Measurements from ENCODE around the gene OMP. TPM values are rescaled to one million over a fixed set of nuclear protein-coding genes. Genes with fewer than 3 reads are reported as not detected.

Gene OMP
- total RNA-seq, 1 donor: not detected

DNA sequence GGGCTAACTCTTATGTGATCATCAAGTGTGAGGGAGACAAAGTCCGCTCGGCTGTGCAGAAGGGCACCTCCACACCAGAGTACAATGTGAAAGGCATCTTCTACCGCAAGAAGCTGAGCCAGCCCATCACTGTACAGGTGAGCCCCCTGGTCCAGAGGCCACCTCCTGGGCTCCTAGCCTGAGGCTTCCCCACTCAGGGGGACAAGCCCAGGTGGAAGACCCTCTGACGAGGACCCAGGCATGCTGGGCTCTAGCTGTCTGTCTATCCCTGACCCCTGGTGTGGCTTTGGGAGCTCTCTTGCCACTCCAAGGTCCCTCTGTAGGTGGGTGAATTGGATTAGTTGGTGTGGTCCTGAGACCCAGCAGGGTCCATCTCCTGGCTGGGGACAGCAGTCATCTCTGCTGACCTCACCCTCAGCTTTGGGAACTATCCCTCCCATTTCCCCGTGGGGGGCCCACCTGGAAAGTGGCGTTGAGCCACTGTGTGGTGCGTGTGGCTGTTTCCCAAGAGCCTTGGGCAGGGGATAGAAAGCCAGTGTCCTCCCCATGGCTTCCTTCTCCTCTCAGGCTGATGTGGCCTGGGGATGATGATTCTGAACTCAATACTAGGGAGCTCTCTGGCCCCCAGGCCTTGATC lies 20.1 kb downstream of the OMP start:
- Histone ChIP-seq H3K4me3 (ENCODE audit: insufficient read depth, low read length) (no peak overlapping the region), H3K27me3 (ENCODE audit: insufficient read depth, low read length) (no peaks in the 10 kb centered on the region), H3K4me1 (ENCODE audit: insufficient read depth, low read length) (peaks cover 8% of the 10 kb centered on the region), H3K79me2 (ENCODE audit: insufficient read depth, low read length) (no peaks in the 10 kb centered on the region), H2AFZ (ENCODE audit: low read length) (no peak overlapping the region), H3K27ac (ENCODE audit: low read depth, low read length) (no peak overlapping the region), H3K36me3 (ENCODE audit: insufficient read depth, low read length) (peaks cover 13% of the 10 kb centered on the region), H3K4me2 (ENCODE audit: insufficient read depth, low read length) (no peak overlapping the region), H3K9me3 (ENCODE audit: low read depth, low read length) (no peaks in the 10 kb centered on the region), H4K20me1 (ENCODE audit: insufficient read depth, low read length) (no peaks in the 10 kb centered on the region)
- no peak for DNase-seq (ENCODE audit: insufficient read length, low spot score, missing footprints)
- TF ChIP-seq, protein P1, sequence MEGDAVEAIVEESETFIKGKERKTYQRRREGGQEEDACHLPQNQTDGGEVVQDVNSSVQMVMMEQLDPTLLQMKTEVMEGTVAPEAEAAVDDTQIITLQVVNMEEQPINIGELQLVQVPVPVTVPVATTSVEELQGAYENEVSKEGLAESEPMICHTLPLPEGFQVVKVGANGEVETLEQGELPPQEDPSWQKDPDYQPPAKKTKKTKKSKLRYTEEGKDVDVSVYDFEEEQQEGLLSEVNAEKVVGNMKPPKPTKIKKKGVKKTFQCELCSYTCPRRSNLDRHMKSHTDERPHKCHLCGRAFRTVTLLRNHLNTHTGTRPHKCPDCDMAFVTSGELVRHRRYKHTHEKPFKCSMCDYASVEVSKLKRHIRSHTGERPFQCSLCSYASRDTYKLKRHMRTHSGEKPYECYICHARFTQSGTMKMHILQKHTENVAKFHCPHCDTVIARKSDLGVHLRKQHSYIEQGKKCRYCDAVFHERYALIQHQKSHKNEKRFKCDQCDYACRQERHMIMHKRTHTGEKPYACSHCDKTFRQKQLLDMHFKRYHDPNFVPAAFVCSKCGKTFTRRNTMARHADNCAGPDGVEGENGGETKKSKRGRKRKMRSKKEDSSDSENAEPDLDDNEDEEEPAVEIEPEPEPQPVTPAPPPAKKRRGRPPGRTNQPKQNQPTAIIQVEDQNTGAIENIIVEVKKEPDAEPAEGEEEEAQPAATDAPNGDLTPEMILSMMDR (IDR thresholded peaks at IDR 0.05; ENCODE audit: extremely low read depth, low read depth, low read length): no peak

DNA sequence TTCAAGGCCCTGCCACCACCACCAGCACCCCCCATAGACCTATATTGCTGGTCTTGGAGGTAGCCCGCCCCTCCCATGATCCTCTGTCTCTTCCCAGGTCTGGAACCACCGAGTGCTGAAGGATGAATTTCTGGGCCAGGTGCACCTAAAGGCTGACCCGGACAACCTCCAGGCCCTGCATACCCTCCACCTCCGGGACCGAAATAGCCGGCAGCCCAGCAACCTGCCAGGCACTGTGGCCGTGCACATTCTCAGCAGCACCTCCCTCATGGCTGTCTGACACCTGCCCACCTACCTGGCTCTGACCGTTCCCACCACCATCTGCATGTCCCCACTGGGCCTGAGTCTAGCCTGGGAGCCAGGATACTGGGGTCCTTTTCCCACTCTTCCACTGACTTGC lies 21.0 kb downstream of the OMP start:
- TF ChIP-seq, protein P1 (IDR thresholded peaks at IDR 0.05; ENCODE audit: extremely low read depth, low read depth, low read length): no peak
- Histone ChIP-seq H3K4me1 (ENCODE audit: insufficient read depth, low read length) (peaks cover 11% of the 10 kb centered on the region), H3K27me3 (ENCODE audit: insufficient read depth, low read length) (no peaks in the 10 kb centered on the region), H4K20me1 (ENCODE audit: insufficient read depth, low read length) (no peaks in the 10 kb centered on the region), H3K4me2 (ENCODE audit: insufficient read depth, low read length) (no peak overlapping the region), H3K27ac (ENCODE audit: low read depth, low read length) (no peak overlapping the region), H3K36me3 (ENCODE audit: insufficient read depth, low read length) (peaks cover 13% of the 10 kb centered on the region), H3K4me3 (ENCODE audit: insufficient read depth, low read length) (no peak overlapping the region), H2AFZ (ENCODE audit: low read length) (no peak overlapping the region), H3K79me2 (ENCODE audit: insufficient read depth, low read length) (no peaks in the 10 kb centered on the region), H3K9me3 (ENCODE audit: low read depth, low read length) (no peaks in the 10 kb centered on the region)
- no peak for DNase-seq (ENCODE audit: insufficient read length, low spot score, missing footprints)

GRCh38 chr11:77124041-77124440 lies 21.4 kb downstream of the OMP start:
- Histone ChIP-seq H3K36me3 (ENCODE audit: insufficient read depth, low read length) (peaks cover 13% of the 10 kb centered on the region), H3K4me2 (ENCODE audit: insufficient read depth, low read length) (no peak overlapping the region), H3K4me3 (ENCODE audit: insufficient read depth, low read length) (no peak overlapping the region), H3K4me1 (ENCODE audit: insufficient read depth, low read length) (peaks cover 11% of the 10 kb centered on the region), H4K20me1 (ENCODE audit: insufficient read depth, low read length) (no peaks in the 10 kb centered on the region), H3K9me3 (ENCODE audit: low read depth, low read length) (no peaks in the 10 kb centered on the region), H3K27ac (ENCODE audit: low read depth, low read length) (no peak overlapping the region), H3K79me2 (ENCODE audit: insufficient read depth, low read length) (no peaks in the 10 kb centered on the region), H2AFZ (ENCODE audit: low read length) (no peak overlapping the region), H3K27me3 (ENCODE audit: insufficient read depth, low read length) (no peaks in the 10 kb centered on the region)
- no peak for DNase-seq (ENCODE audit: insufficient read length, low spot score, missing footprints)
- TF ChIP-seq, protein P1 (IDR thresholded peaks at IDR 0.05; ENCODE audit: extremely low read depth, low read depth, low read length): no peak

GRCh38 chr11:77124488-77124887 lies 21.8 kb downstream of the OMP start:
- H3K4me2 ChIP-seq (ENCODE audit: insufficient read depth, low read length): no peak overlapping the region
- DNase-seq (ENCODE audit: insufficient read length, low spot score, missing footprints): no peak
- H3K36me3 ChIP-seq (ENCODE audit: insufficient read depth, low read length): peaks cover 11% of the 10 kb centered on the region
- H3K4me1 ChIP-seq (ENCODE audit: insufficient read depth, low read length): peaks cover 11% of the 10 kb centered on the region
- no peaks in the 10 kb centered on the region for H3K79me2 ChIP-seq (ENCODE audit: insufficient read depth, low read length)
- H2AFZ ChIP-seq (ENCODE audit: low read length): no peak overlapping the region
- no peaks in the 10 kb centered on the region for H3K9me3 ChIP-seq (ENCODE audit: low read depth, low read length)
- no peaks in the 10 kb centered on the region for H4K20me1 ChIP-seq (ENCODE audit: insufficient read depth, low read length)
- H3K4me3 ChIP-seq (ENCODE audit: insufficient read depth, low read length): no peak overlapping the region
- no peaks in the 10 kb centered on the region for H3K27me3 ChIP-seq (ENCODE audit: insufficient read depth, low read length)
- H3K27ac ChIP-seq (ENCODE audit: low read depth, low read length): no peak overlapping the region
- TF ChIP-seq, protein P1 (IDR thresholded peaks at IDR 0.05; ENCODE audit: extremely low read depth, low read depth, low read length): no peak

Data from osteoblast (primary cell).